Caki2 (cell line): Measurements from ENCODE around the gene TRIM65. TPM values are rescaled to one million over a fixed set of nuclear protein-coding genes. Genes with fewer than 3 reads are reported as not detected.
"Not testable (repeated sequence)": the region's sequence is repeated elsewhere in the genome, so short reads cannot be mapped to it uniquely, and the experiment has no call there.

Experiments used
- DNase-seq: peaks from one replicate; pipeline ENCODE4 v3.0.0-alpha.2; 2015; ENCODE audit warnings: low read depth
- in situ Hi-C: cut with HindIII; loops from 2 replicates; pipeline ENCODE4 v1.10.0; 2016; ENCODE audit warnings: low sequenced_read_pairs, low pct_unique_long_range_greater_than_20kb, mixed read lengths
- total RNA-seq: library from RNA; depleted of rRNA; stranded (reverse); fragments of >200 nt; shearing (Covaris generic); gene quantifications from 2 replicates; pipeline ENCODE4 v1.2.3, GENCODE V29; 2014; ENCODE audit warnings: low replicate concordance

The TRIM65 gene
- total RNA-seq, 1 experiment from 2014 or later, result 44.3 TPM

DNA sequence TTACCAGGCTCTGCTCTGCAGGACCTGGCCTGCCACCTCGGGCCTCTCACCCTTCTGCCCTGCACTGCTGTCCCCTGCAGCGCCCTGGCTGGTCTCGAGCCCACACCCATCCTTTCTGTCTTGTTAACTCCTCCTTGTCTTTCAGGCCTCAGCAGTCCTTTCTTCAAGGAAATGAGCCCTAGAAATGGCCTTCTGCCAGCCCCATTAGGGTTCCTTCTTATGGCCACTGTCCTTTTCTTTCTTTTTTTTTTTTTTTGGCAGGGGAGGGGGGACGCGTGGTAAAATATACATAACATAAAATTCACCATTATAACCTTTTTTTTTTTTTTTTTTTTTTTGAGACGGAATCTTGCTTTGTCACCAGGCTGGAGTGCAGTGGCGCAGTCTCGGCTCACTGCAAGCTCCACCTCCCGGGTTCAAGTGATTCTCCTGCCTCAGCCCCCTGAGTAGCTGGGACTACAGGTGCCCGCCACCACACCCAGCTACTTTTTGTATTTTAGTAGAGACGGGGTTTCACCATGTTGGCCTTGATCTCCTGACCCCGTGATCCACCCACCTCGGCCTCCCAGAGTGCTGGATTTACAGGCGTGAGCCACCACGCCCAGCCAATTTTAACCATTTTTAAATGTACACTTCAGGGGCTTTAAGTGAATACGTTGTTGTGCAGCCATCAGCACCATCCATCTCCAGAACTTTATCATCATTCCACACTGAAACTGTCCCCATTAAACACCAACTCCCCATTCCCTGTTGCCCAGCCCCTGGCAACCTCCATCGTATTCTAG, 31.2 kb downstream of the TRIM65 start:
- in situ Hi-C loops, DNase-seq: not testable (repeated sequence)

DNA sequence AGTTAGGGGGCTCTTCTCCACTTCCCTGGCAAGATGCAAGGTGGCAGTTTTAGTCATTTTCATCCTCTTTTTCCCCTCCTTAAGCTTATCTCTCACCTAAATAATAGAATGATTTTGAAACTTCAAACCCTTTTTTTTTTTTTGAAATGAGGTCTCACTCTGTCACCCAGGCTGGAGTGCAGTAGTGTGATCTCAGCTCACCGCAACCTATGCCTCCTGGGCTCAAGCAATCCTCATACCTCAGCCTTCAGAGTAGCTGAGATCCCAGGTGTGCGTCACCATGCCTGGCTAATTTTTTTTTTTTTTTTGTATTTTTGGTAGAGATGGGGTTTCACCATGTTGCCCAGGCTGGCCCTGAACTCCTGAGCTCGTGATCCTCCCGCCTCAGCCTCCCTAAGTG, 31.9 kb downstream of the TRIM65 start:
- DNase-seq, in situ Hi-C loops: not testable (repeated sequence)

DNA sequence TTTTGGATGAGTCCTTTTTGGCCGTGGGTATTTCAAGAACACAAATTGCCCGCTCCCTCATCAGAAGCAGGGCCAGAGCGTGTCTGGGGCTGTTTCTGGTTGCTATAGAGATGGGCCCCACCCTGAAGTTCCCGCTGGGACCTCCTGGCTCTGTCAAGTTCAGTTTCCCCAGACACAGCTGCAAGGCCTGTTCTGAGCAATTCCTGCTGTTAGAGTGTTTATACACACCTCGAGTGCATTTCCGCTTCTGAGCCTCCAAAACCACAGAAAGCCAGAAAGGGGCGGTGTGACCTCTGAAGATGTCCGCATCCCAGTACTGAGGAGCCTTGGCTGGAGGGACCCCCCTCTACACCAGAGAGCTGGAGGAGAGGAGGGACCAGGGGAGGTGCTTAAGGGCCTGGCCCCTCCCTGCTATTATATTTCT, 32.3 kb downstream of the TRIM65 start:
- in situ Hi-C loops, result no loop called here
- no peak for DNase-seq

DNA sequence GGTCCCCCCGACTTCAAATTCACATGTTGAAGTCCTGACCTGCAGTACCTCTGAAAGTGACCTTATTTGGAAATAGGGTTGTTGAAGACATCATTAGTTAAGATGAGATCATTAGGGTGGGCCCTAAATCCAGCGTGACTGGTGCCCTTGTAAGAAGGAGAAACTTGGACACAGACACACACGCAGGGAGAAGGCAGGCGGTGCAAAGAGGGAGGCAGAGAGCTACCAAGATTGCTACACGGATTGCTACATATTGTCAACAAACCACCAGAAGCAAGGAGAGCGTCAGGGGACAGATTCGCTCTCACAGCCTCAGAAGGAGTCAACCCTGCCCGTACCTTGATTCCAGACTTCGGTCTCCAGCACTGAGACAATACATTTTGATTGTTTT, 34.8 kb downstream of the TRIM65 start:
- in situ Hi-C loops, result no loop called here

DNA sequence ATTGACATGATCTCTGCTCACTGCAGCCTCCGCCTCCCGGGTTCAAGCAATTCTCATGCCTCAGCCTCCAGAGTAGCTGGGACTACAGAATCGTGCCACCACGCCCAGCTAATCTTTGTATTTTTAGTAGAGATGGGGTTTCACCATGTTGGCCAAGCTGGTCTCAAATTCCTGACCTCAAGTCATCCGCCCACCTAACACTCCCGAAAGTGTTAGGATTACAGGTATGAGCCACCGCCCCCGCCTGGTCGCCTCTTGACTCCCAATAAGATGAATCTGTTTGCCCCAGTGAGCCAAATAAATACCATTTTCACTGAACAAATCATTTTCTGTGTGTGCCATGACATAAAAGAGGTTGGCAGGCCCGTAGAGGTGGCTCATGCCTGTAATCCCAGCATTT, 37.4 kb downstream of the TRIM65 start:
- in situ Hi-C loops, DNase-seq: not testable (repeated sequence)

More for the DNA sequence above, 34.8 kb downstream of the TRIM65 start:
- DNase-seq, result no peak

DNA sequence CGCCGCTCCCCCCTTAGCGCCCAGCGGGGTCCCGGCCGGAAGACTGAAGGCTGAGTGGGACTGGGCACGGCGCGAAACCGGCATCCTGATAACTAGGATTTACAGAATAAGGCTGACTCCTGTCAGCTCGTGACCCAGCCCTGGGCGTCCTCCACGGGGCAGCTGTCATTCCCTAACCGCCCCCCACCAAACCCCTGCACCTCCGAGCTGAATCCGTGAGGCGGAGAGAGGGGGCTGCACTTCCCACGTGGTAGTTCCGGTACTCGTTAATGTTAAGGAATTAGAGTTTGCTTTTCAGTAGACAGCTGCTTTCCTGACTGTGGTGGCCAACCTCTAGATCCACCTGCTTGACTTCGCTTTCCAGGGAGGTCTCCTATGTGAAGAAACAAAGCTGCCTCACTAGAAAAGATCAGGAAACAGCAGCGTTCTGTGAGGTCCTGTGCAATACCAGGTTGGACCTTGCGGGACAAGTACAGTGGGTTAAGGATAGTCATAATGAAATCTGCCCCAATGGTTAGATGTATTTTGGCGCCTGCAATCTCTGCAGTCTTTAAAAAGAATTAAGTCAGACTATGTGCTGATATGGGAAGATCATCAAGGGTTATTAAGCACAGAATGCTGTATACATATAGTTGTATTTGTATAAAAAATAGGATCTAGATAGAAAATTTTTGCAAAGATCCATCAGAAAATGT, 40.5 kb downstream of the TRIM65 start:
- in situ Hi-C loops, result no loop called here
- no peak for DNase-seq

DNA sequence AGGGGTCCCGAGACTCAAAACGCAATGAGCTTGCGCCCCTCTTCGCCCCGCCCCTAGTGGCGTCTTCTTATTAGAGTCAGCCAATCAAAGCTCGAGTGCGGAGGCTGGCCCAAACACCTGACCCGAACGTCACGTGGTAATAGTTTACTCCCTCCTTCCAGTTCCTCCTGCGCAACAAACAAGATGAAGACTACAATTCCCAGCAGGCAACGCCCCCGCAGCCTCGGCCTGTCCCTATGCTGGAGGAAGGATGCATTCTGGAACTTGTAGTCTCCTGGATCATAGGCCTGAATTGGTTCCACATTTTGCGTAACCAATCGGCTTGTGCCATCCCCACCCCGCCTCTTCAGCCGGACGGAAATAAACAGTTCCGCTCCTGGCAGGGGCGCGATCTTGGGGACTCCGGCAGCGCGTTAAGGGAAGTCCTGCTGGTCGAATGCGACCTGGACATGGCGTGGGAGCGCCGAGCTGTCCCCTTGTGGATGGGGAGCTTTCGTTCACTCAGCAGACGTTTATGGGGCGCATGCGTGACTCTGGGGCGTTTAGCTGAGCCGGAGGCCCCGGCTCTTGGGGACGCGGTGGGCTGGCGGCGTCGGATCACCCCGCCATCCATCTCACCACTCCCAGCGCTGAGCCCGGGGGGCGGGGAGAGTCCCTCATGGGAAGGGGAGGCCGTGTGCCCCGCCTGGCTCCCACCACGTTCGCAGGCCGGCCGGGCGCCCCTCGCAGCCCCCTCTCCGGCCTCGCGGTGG, 41.3 kb downstream of the TRIM65 start, which contains the start of gene WBP2:
TSS of gene WBP2 (minus strand) at position 26 of the 752 bp plus-strand sequence. CDS start 38 bp downstream, outside the sequence.
- peak; percentile 100 for DNase-seq
- in situ Hi-C loops, result no loop called here

DNA sequence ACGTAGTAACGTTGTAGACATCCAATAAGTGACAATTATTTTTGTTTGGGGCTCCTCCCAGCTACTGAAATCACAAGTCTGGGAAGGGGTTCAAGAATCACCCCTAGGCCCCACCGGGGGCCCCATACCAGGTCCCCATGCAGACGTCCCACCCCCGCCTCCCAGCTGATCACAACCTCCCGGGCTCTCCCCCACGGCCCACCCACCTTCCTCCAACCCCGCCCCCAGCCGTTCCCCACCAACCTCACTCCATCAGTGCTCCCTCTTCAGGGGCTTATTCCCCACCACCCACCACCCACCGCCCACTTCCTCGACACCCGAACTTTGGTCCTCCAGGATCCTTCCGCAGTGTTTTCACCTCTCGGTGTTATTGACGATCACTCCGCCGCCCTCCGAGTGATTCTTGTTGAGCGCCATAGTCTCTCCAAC, 41.9 kb downstream of the TRIM65 start:
- DNase-seq, result no peak
- in situ Hi-C loops, result no loop called here

DNA sequence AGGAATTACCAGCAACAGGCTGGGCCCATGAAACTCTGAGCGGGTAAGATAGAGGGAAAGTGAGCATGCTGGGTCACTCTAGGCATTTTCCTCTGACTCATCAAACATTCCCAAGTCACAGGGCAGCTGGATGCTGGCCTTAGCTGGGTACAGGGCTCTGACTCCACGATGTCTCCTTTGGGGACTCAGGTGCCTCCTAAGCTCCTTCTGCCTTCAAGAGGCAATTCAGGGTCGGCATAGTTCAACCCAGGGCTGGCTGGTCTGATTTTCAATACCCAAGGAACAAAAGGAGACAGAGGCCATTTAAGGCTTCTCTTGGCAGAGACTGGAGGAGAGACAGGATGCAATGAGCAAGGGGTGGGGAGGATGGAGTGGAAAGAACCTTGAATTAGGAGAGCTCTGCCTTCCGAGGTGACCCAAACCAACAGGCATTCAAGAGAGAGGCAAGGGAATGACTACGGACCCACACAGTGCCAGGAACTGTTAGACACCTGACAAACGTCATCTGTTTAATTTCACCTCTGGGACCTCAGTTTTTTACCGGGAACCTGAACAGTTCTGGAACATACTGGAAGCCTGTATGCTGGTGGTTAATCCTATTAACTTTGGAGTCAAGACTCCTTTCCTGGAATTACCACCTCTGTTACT, 42.5 kb downstream of the TRIM65 start:
- in situ Hi-C loops, result no loop called here
- DNase-seq, result peak; percentile 63

DNA sequence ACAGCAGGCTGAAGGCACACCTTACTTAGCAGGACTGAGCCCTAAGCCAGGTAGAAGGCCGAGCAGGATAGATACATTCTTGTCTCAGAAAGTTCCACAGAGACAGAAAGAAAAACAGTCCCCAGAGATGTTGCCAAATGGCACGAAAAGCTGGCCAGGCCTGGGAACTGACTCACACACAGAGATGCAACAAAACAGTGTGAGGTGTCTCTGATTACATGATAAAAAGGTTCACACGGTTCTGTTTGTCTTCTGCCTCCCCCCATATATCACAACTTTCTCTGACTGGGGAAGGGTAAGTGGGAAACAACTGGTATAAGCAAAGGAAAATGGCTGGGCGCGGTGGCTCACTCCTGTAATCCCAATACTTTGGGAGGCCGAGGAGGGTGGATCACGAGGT, 43.3 kb downstream of the TRIM65 start:
- in situ Hi-C loops, result no loop called here
- peak; percentile 42 for DNase-seq

DNA sequence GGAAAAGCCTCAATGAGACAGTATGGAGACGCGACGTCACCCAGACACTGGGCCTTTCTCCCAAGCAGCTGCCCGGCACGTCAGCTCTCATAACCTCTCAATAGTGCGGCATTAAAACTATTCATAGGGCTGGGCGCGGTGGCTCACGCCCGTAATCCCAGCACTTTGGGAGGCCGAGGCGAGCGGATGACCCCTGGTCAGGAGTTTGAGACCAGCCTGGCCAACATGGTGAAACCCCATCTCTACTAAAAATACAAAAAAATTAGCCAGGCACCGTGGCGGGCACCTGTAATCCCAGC, 45.1 kb downstream of the TRIM65 start:
- DNase-seq, in situ Hi-C loops: not testable (repeated sequence)

DNA sequence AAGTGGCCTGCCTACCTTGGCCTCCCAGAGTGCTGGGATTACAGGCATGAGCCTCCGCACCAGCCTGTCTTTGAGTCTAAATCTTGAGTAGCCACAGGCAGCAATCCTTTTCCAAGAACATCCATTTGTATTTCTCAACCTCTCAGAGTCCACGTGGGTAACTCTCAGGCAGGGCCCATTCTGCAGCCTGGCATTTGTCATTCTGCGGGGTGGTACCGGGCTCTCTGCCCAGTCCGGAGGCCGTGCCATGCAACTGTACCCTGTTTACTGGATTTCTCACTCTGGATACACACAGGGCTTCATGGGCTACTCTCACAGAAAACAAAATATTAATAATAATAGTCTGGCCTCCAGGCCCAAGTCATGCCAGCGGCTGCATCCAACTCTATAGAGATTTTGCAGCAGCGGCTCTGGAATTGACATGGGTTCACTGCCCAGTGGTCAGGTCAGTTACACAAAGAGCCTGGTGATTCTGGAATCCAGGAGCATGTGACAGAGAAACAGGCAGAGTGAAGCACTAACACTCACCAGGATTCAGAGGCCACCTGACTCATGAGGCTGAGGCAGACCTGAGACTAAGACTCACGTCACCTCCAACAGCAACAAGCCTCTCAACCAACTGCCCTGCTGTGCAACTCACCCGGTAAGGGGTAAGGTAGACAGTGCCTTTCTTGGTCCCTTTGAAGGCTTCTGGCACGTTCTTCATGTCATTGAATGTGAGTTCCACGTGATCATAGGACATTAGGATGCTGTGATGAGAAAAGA, 45.6 kb downstream of the TRIM65 start:
- DNase-seq, result no peak
- in situ Hi-C loops, result no loop called here

DNA sequence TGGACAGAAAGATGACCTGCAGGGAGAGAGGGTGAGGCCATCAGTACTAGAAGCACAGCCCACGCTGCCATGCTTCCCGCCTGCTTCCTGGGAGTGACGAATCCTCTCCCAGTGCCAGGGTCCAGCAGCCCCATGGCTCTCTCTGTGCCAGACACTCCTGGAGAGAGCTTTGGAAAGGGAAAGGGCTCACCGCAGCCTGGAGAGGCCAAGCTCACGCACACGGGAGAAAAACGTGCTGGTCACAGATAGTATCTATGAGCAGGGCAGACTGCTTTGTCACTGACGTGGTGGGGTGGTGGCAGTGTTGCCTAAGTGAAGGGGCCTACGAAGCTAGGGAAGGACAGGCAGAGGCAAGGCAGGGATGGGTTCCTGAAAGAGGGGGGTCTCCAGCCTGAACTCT, 47.0 kb downstream of the TRIM65 start:
- no peak for DNase-seq
- in situ Hi-C loops, result no loop called here

DNA sequence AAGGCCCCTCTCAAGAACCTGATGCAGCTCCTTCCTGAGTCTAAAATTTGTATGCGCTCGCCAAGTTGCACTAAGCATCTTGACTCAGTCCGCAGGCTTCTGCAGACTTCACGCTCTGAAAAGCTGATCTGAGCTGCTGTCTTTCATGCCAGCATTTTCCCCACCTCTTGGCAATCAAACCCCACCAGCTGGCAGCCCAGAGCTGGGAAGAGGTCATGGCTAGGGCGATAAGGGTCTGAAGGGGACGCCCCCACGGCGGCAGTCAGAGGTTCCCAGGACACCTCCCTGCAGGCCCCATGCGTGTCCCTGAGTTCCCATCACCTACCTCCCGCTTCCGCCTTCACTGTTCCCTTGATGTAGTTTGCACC, 47.5 kb downstream of the TRIM65 start:
- in situ Hi-C loops, result no loop called here
- no peak for DNase-seq

DNA sequence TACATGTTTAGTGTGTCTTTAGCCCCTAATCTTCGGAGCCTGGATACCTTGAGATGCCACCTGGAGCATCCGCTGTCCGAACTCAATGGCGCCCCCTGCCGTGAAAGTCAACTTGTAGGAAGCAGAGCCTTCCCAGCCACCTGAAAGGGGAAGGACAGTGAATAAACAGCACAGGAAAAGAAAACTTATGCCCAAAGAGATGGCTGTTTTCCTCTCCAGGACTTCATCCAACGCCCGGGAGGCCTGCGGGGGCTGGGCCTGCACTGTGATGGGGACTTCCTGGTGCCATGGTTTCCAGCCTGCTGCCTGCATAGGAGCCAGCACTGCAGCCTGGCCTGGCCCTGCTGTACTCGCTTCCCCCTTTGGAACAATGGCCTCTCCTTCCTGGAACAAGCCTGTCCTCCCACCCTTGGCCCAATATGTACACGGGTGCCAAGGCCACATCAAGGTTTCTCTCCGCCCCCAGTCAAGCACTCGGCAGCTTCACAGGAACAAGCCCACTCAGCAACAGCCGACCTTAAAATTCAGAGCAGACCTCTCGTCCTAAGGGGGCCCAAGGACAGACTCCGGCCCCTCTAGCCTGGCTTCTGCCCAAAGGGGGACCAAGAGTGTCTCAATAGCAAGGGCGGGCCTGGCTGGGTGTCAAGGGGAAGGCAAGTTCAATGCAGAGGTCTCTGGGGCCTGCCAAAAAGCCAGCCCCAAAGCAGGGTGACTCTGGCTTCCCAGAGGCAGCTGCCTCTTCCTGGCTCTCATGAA, 48.0 kb downstream of the TRIM65 start:
- in situ Hi-C loops, result no loop called here
- peak; percentile 39 for DNase-seq

DNA sequence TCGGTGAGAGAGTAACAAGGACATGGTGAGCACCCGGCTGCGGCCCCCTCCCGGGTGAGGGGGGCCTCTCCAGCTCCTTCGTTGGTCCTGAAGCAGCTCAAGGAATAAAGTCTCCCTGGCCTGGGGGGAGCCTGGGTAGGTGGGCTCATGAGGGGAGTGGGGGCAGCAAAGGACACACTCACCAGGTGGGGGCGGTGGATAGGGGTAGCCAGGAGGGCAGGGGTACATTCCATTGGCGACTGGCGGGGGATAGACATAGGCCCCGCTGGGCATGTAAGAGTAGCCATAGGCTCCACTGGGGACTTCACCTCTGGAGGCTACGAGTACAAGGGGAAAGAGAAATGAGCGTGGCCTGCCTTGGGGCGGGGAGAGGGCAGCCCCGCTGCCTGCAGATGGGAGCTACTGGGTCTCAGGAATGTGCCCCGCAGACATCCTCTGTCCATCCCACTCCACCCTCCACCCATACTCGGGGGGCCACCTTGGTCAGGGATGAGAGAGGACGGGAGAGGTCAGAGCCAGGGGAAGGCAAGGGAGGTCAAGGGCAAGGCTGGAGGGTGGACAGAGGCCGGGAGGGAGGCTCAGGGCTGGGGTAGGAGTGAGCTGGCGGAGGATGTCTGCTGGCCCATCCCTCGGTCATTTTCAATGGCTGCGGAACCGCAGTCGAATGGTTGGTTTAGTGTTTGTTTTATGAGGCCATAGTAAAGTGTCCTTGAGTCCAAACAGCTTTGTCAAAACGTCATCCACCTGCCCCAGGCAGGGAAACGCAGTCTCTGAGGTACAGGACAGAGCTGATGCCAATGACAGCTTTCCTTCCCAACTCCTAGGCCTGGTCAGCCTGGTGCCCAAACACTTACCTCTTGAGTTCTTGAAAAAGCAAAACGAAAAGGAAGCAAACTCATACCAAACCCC, 48.9 kb downstream of the TRIM65 start:
- DNase-seq, result no peak
- in situ Hi-C loops, result no loop called here
